Measurements from ENCODE around the gene PNPLA7. TPM values are rescaled to one million over a fixed set of nuclear protein-coding genes. Genes with fewer than 3 reads are reported as not detected.

PNPLA7 gene
- total RNA-seq, 1 experiment from 2014 or later, result 0.77 TPM

- no peaks in the 10 kb centered on the region for H3K27me3 ChIP-seq (ENCODE audit: low read length)
- CTCF ChIA-PET, result no interaction called here
- peaks cover 7% of the 10 kb centered on the region; the same call in 1 of the 2 replicates for H3K4me1 ChIP-seq (ENCODE audit: insufficient read depth, low read length)
- H3K9me2 ChIP-seq (replicated peaks; ENCODE audit: low read length), result no peaks in the 10 kb centered on the region
- POLR2A ChIA-PET (ENCODE audit: unreplicated experiment), result no interaction called here
- H3K9me3 ChIP-seq (ENCODE audit: low read length), result no peaks in the 10 kb centered on the region
- BruUV-seq (replicated peaks), result no TSS peak
- intact Hi-C loops (cut with micrococcal nuclease), result no loop called here
- no peaks in the 10 kb centered on the region for H3F3A ChIP-seq (ENCODE audit: low read length, unreplicated experiment)
- H3K4me2 ChIP-seq (ENCODE audit: low read length), result no peak overlapping the region
- ATAC-seq, result no peak
- H3K36me3 ChIP-seq (ENCODE audit: low read depth, low read length), result peaks cover 10% of the 10 kb centered on the region; the same call in 1 of the 2 replicates
- no peak overlapping the region for H2AFZ ChIP-seq (ENCODE audit: low read length)
- TF ChIP-seq EZH2 (IDR thresholded peaks at IDR 0.05; ENCODE audit: low read length, unreplicated experiment) (no peak), CTCF (conservative IDR thresholded peaks at IDR 0.05; ENCODE audit: low read depth, low read length) (no peak)
- 0 out of 2 replicates have a peak, but pooled peaks cover 4% of the 10 kb centered on the region for H4K20me1 ChIP-seq (ENCODE audit: low read length)
- no peak overlapping the region for H3K4me3 ChIP-seq (ENCODE audit: low read length)
- DNase-seq, result no peak
- H3K9ac ChIP-seq (ENCODE audit: low read length), result no peak overlapping the region
- H3K27ac ChIP-seq (ENCODE audit: low read length), result no peak overlapping the region
- H3K79me2 ChIP-seq (ENCODE audit: low read length), result peaks cover 12% of the 10 kb centered on the region
These were observed 33.8 kb upstream of the PNPLA7 start for GRCh38 chr9:137583957-137584356.

- ChIA-PET POLR2A (ENCODE audit: unreplicated experiment) (no interaction called here), CTCF (no interaction called here)
- no peak for ATAC-seq
- Histone ChIP-seq H3K9me3 (ENCODE audit: low read length) (no peaks in the 10 kb centered on the region), H3K4me1 (ENCODE audit: insufficient read depth, low read length) (peaks cover 4% of the 10 kb centered on the region; the same call in 1 of the 2 replicates), H3K36me3 (ENCODE audit: low read depth, low read length) (peaks cover 9% of the 10 kb centered on the region; the same call in 1 of the 2 replicates), H4K20me1 (ENCODE audit: low read length) (no peaks in the 10 kb centered on the region), H3K9ac (ENCODE audit: low read length) (no peak overlapping the region), H3K4me2 (ENCODE audit: low read length) (no peak overlapping the region), H3F3A (ENCODE audit: low read length, unreplicated experiment) (no peaks in the 10 kb centered on the region), H3K79me2 (ENCODE audit: low read length) (peaks cover 9% of the 10 kb centered on the region), H3K4me3 (ENCODE audit: low read length) (no peak overlapping the region), H3K9me2 (replicated peaks; ENCODE audit: low read length) (no peaks in the 10 kb centered on the region), H2AFZ (ENCODE audit: low read length) (no peak overlapping the region), H3K27ac (ENCODE audit: low read length) (no peak overlapping the region), H3K27me3 (ENCODE audit: low read length) (no peaks in the 10 kb centered on the region)
- intact Hi-C loops (cut with micrococcal nuclease), result no loop called here
- no peak for DNase-seq
- BruUV-seq (replicated peaks), result no TSS peak
- no peak for TF ChIP-seq CTCF (conservative IDR thresholded peaks at IDR 0.05; ENCODE audit: low read depth, low read length)
- no peak for TF ChIP-seq EZH2phosphoT487 (IDR thresholded peaks at IDR 0.05; ENCODE audit: borderline replicate concordance, low read length)
- no peak for TF ChIP-seq EZH2 (IDR thresholded peaks at IDR 0.05; ENCODE audit: low read length, unreplicated experiment)
These were observed 33.1 kb upstream of the PNPLA7 start for GRCh38 chr9:137583347-137583746.

GRCh38 chr9:137582286-137582860 is 32.2 kb upstream of the PNPLA7 start:
- Histone ChIP-seq H3K9ac (ENCODE audit: low read length) (no peak overlapping the region), H4K20me1 (ENCODE audit: low read length) (no peaks in the 10 kb centered on the region), H3K79me2 (ENCODE audit: low read length) (peaks cover 13% of the 10 kb centered on the region), H3K4me3 (ENCODE audit: low read length) (no peak overlapping the region), H3K9me3 (ENCODE audit: low read length) (no peaks in the 10 kb centered on the region), H2AFZ (ENCODE audit: low read length) (no peak overlapping the region), H3K9me2 (replicated peaks; ENCODE audit: low read length) (no peaks in the 10 kb centered on the region), H3K4me1 (ENCODE audit: insufficient read depth, low read length) (peaks cover 7% of the 10 kb centered on the region; the same call in 1 of the 2 replicates), H3K27me3 (ENCODE audit: low read length) (no peaks in the 10 kb centered on the region), H3K4me2 (ENCODE audit: low read length) (no peak overlapping the region), H3K27ac (ENCODE audit: low read length) (no peak overlapping the region), H3K36me3 (ENCODE audit: low read depth, low read length) (no peaks in the 10 kb centered on the region; the same call in 1 of the 2 replicates), H3F3A (ENCODE audit: low read length, unreplicated experiment) (no peaks in the 10 kb centered on the region)
- no peak for TF ChIP-seq EZH2 (IDR thresholded peaks at IDR 0.05; ENCODE audit: low read length, unreplicated experiment)
- peak; percentile 51 for TF ChIP-seq CTCF (conservative IDR thresholded peaks at IDR 0.05; ENCODE audit: low read depth, low read length)
- TF ChIP-seq EZH2phosphoT487 (IDR thresholded peaks at IDR 0.05; ENCODE audit: borderline replicate concordance, low read length), result no peak
- intact Hi-C loops (cut with micrococcal nuclease), result no loop called here
- POLR2A ChIA-PET (ENCODE audit: unreplicated experiment), result no interaction called here
- ATAC-seq (no peak), DNase-seq (no peak)
- CTCF ChIA-PET, result no interaction called here
- no TSS peak for BruUV-seq (replicated peaks)
